ENCODE measurements around the gene NUDT22.

- TF ChIP-seq CTCF (IDR thresholded peaks at IDR 0.05), result no peak
- TF ChIP-seq EP300 (IDR thresholded peaks at IDR 0.05), result no peak
Observed at GRCh38 chr11:64224891-64225607, 1.0 kb upstream of the NUDT22 start.

All from gastroesophageal sphincter (tissue), 3 donors.